Fibroblast of lung (primary cell): ENCODE data around the gene USH1C. TPM values are rescaled to one million over a fixed set of nuclear protein-coding genes. Genes with fewer than 3 reads are reported as not detected.

Experiments used
- DNase-seq, 2 donors: peaks; one replicate each; pipeline versions ENCODE4 v3.0.0 to v3.0.0-alpha.2; 2010; ENCODE audit warnings: low read depth in 2 of 2
- H2AFZ ChIP-seq: 2 replicates; pipeline ENCODE4 v1.5.1; 2012; ENCODE audit warnings: low read length, control low read depth, inconsistent platforms
- H3K27ac ChIP-seq: 2 replicates; pipeline ENCODE4 v1.5.1; 2011; ENCODE audit warnings: low read length, control low read depth; ENCODE audit not compliant: insufficient read depth
- H3K27me3 ChIP-seq: 2 replicates; pipeline ENCODE4 v1.5.1; 2011; ENCODE audit warnings: mild to moderate bottlenecking, low read length; ENCODE audit not compliant: control insufficient read depth, insufficient read depth
- H3K36me3 ChIP-seq: 2 replicates; pipeline ENCODE4 v1.5.1; 2011; ENCODE audit warnings: low read length; ENCODE audit not compliant: control insufficient read depth, insufficient read depth
- H3K4me1 ChIP-seq: 2 replicates; pipeline ENCODE4 v1.5.1; 2011; ENCODE audit warnings: low read length; ENCODE audit not compliant: control insufficient read depth, insufficient read depth; ENCODE audit errors: extremely low read depth
- H3K4me2 ChIP-seq: 2 replicates; pipeline ENCODE4 v1.5.1; 2011; ENCODE audit warnings: low read length, control low read depth; ENCODE audit not compliant: insufficient read depth; ENCODE audit errors: extremely low read depth
- H3K4me3 ChIP-seq, 4 experiments: fragments of 200-600 bp in 1 of 4; sonication (generic) in 1 of 4; replicated peaks in 1 of 4; 2 replicates each; pipeline ENCODE4 v1.5.1; 2011 to 2016; ENCODE audit warnings: low read length in 4 of 4, low read depth in 3 of 4, mild to moderate bottlenecking in 3 of 4, control low read depth in 2 of 4, inconsistent platforms in 1 of 4, mixed read lengths in 1 of 4; ENCODE audit not compliant: insufficient read depth in 1 of 4; ENCODE audit errors: control extremely low read depth in 1 of 4
- H3K79me2 ChIP-seq: 2 replicates; pipeline ENCODE4 v1.5.1; 2012; ENCODE audit warnings: mild to moderate bottlenecking, low read length, inconsistent platforms; ENCODE audit not compliant: control insufficient read depth, insufficient read depth
- H3K9ac ChIP-seq: 2 replicates; pipeline ENCODE4 v1.5.1; 2011; ENCODE audit warnings: mild to moderate bottlenecking, low read length, control low read depth; ENCODE audit not compliant: insufficient read depth
- H3K9me3 ChIP-seq: 2 replicates; pipeline ENCODE4 v1.5.1; 2012; ENCODE audit warnings: low read depth, low read length; ENCODE audit not compliant: control insufficient read depth, insufficient read depth
- H4K20me1 ChIP-seq: 2 replicates; pipeline ENCODE4 v1.5.1; 2011; ENCODE audit warnings: low read length; ENCODE audit not compliant: control insufficient read depth, insufficient read depth; ENCODE audit errors: extremely low read depth
- CTCF ChIP-seq, 2 donors: IDR thresholded peaks in 1 of 2; conservative IDR thresholded peaks in 1 of 2; 1 replicate in 1 of 2; 2 replicates in 1 of 2; pipeline ENCODE4 v1.5.1; 2011 to 2012; ENCODE audit warnings: low read length in 2 of 2, control low read depth in 1 of 2, inconsistent platforms in 1 of 2, low read depth in 1 of 2, mild to moderate bottlenecking in 1 of 2
- EZH2 ChIP-seq: IDR thresholded peaks from 2 replicates; pipeline ENCODE4 v1.5.1; 2012; ENCODE audit warnings: low read length, control low read depth, mild to moderate bottlenecking; ENCODE audit errors: missing control alignments
- polyA plus RNA-seq, 2 donors: library from polyadenylated mRNA; depleted of rRNA in 1 of 2; stranded (reverse) in 1 of 2; unstranded in 1 of 2; fragments of >200 nt; gene quantifications; 2 replicates each; pipeline ENCODE4 v1.2.1, GENCODE V29; 2011 to 2012; ENCODE audit warnings: missing spikeins in 1 of 2
- total RNA-seq: library from RNA; depleted of rRNA; stranded (reverse); fragments of >200 nt; gene quantifications from 2 replicates; pipeline ENCODE4 v1.2.1, GENCODE V29; 2014

USH1C gene
- total and polyA plus RNA-seq, 2 donors (not counting 1 experiment from before 2014, with no cell fraction given) = not detected

GRCh38 chr11:17462940-17463339 lies 81.3 kb downstream of the USH1C start:
- no peak overlapping the region for H3K9ac ChIP-seq
- no peaks in the 10 kb centered on the region for H3K9me3 ChIP-seq
- no peak overlapping the region for H2AFZ ChIP-seq
- H4K20me1 ChIP-seq = no peaks in the 10 kb centered on the region
- H3K4me1 ChIP-seq = no peaks in the 10 kb centered on the region
- DNase-seq = no peak
- H3K27ac ChIP-seq = no peak overlapping the region
- no peaks in the 10 kb centered on the region for H3K79me2 ChIP-seq
- H3K4me2 ChIP-seq = no peak overlapping the region
- no peak overlapping the region for H3K4me3 ChIP-seq
- TF ChIP-seq CTCF (conservative IDR thresholded peaks at IDR 0.05 in 1 of 2, IDR thresholded peaks at IDR 0.05 in 1 of 2; ENCODE audit: low read depth in 1 of 2, low read length in 2 of 2) = no peak
- no peak for TF ChIP-seq EZH2
- no peaks in the 10 kb centered on the region for H3K27me3 ChIP-seq
- no peaks in the 10 kb centered on the region for H3K36me3 ChIP-seq

GRCh38 chr11:17460406-17460805 lies 83.8 kb downstream of the USH1C start:
- no peaks in the 10 kb centered on the region for H3K27me3 ChIP-seq
- DNase-seq = no peak
- H2AFZ ChIP-seq = no peak overlapping the region
- H3K79me2 ChIP-seq = no peaks in the 10 kb centered on the region
- H3K9me3 ChIP-seq = no peaks in the 10 kb centered on the region
- no peaks in the 10 kb centered on the region for H3K4me1 ChIP-seq
- H3K9ac ChIP-seq = no peak overlapping the region
- TF ChIP-seq CTCF (conservative IDR thresholded peaks at IDR 0.05 in 1 of 2, IDR thresholded peaks at IDR 0.05 in 1 of 2; ENCODE audit: low read depth in 1 of 2, low read length in 2 of 2) (no peak), EZH2 (no peak)
- H3K27ac ChIP-seq = no peak overlapping the region
- H3K4me2 ChIP-seq = no peak overlapping the region
- no peak overlapping the region for H3K4me3 ChIP-seq
- H4K20me1 ChIP-seq = no peaks in the 10 kb centered on the region
- H3K36me3 ChIP-seq = no peaks in the 10 kb centered on the region

DNA sequence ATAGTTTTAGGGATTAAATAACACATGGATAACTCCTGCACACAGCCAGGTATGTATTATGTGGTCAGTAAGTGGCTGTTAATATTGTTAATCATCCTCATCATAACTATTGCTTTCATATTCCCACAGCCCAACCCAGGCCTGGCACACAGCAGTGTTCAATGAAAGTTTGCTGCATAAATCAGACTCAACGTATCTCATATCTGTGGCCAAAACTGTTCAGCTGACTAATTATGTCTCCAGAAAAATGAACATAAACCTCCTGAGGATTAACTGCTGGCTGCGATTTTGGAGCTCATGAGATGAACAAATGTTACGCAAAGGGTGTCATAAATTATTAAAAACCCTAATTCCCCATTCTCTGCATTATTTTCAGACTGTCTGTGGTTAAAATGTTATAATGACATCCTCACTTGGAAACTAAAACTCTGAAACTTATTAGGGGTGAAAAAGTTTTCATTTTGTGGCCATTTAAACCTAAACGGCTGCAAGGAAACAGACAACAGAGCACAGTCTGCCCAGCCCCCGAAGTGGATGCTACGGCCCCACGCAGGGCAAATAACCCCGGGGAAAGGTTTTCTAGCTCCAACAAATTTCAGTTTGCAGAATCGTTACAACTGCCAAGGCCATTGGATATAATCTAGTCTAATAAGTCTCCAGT lies 84.8 kb downstream of the USH1C start:
- H3K4me2 ChIP-seq = no peak overlapping the region
- H3K27me3 ChIP-seq = no peaks in the 10 kb centered on the region

More for the DNA sequence above, 84.8 kb downstream of the USH1C start:
- no peak overlapping the region for H2AFZ ChIP-seq
- H3K9ac ChIP-seq = no peak overlapping the region
- no peaks in the 10 kb centered on the region for H3K36me3 ChIP-seq
- no peaks in the 10 kb centered on the region for H4K20me1 ChIP-seq
- H3K27ac ChIP-seq = no peak overlapping the region
- H3K9me3 ChIP-seq = no peaks in the 10 kb centered on the region
- DNase-seq = no peak
- no peaks in the 10 kb centered on the region for H3K79me2 ChIP-seq
- no peak overlapping the region for H3K4me3 ChIP-seq
- H3K4me1 ChIP-seq = no peaks in the 10 kb centered on the region
- TF ChIP-seq EZH2 (no peak), CTCF (conservative IDR thresholded peaks at IDR 0.05 in 1 of 2, IDR thresholded peaks at IDR 0.05 in 1 of 2; ENCODE audit: low read depth in 1 of 2, low read length in 2 of 2) (no peak)
